Endothelial cell (in vitro differentiated cells): Measurements from ENCODE around the gene IL20RB. TPM values are rescaled to one million over a fixed set of nuclear protein-coding genes. Genes with fewer than 3 reads are reported as not detected.
A peak's percentile ranks its signal among the peaks of the same experiment; 100 is the strongest.

Experiments used
- DNase-seq: peaks from one replicate; pipeline ENCODE4 v3.0.0; 2021; ENCODE audit warnings: low spot score
- H3K27ac Mint-ChIP-seq: one replicate; pipeline ENCODE4 v1.8.0; 2021; ENCODE audit warnings: mixed read lengths, inconsistent platforms; ENCODE audit not compliant: unreplicated experiment
- H3K27me3 Mint-ChIP-seq: one replicate; pipeline ENCODE4 v1.8.0; 2021; ENCODE audit warnings: mild to moderate bottlenecking, moderate library complexity, mixed read lengths, inconsistent platforms; ENCODE audit not compliant: unreplicated experiment
- H3K36me3 Mint-ChIP-seq: one replicate; pipeline ENCODE4 v1.8.0; 2021; ENCODE audit warnings: mild to moderate bottlenecking, low read depth, mixed read lengths, inconsistent platforms; ENCODE audit not compliant: unreplicated experiment
- H3K4me1 Mint-ChIP-seq: one replicate; pipeline ENCODE4 v1.8.0; 2021; ENCODE audit warnings: mild to moderate bottlenecking, mixed read lengths, inconsistent platforms; ENCODE audit not compliant: unreplicated experiment
- H3K4me3 Mint-ChIP-seq: one replicate; pipeline ENCODE4 v1.8.0; 2021; ENCODE audit warnings: mild to moderate bottlenecking, mixed read lengths, inconsistent platforms; ENCODE audit not compliant: unreplicated experiment
- H3K9me3 Mint-ChIP-seq: one replicate; pipeline ENCODE4 v1.8.0; 2021; ENCODE audit warnings: mixed read lengths, inconsistent platforms; ENCODE audit not compliant: unreplicated experiment
- CTCF ChIP-seq: fragments of 200-600 bp; sonication (generic); IDR thresholded peaks from one replicate; pipeline ENCODE4 v1.5.0; 2021; ENCODE audit warnings: antibody characterized with exemption; ENCODE audit not compliant: unreplicated experiment
- long read RNA-seq: library from polyadenylated mRNA; unstranded; transcript quantifications from one replicate; pipeline ENCODE4 v2.0.0, GENCODE V29; 2020; ENCODE audit not compliant: unreplicated experiment
- total RNA-seq: library from RNA; stranded (reverse); fragmentation: NEBNext Ultra II Directional; extraction: Animal tissue kit (Norgen Biotek cat#: 25700); gene quantifications from one replicate; pipeline ENCODE4 v1.2.1, GENCODE V29; 2021; ENCODE audit not compliant: unreplicated experiment

IL20RB gene
- 2.9 TPM for total RNA-seq
- long read RNA-seq, partial matches to known transcripts = 0 of 2 reads
- long read RNA-seq, other reads (novel, unspliced or antisense) = 2 of 2 reads

GRCh38 chr3:136957751-136958288 is at the start of gene IL20RB:
TSS of gene IL20RB (plus strand) at chr3:136957983. CDS start at chr3:136958114, 131 bp downstream.
- no peak within 1 kb of the TSS for H3K4me3 Mint-ChIP-seq
- no peak for DNase-seq
- no peak within 1 kb of the TSS for H3K27ac Mint-ChIP-seq
- peaks cover 8% of the 10 kb centered on the region for H3K36me3 Mint-ChIP-seq
- H3K27me3 Mint-ChIP-seq = no peaks in the 10 kb centered on the region
- no peak for TF ChIP-seq CTCF
- no peaks in the 10 kb centered on the region for H3K9me3 Mint-ChIP-seq
- H3K4me1 Mint-ChIP-seq = peaks cover 14% of the 10 kb centered on the region

GRCh38 chr3:136908297-136908696 is 49.5 kb upstream of the IL20RB start:
- TF ChIP-seq CTCF = no peak
- Mint-ChIP-seq H3K27ac (no peak overlapping the region), H3K4me3 (no peak overlapping the region), H3K4me1 (peaks cover 36% of the 10 kb centered on the region), H3K9me3 (no peaks in the 10 kb centered on the region), H3K27me3 (peaks cover 7% of the 10 kb centered on the region), H3K36me3 (peaks cover 4% of the 10 kb centered on the region)
- DNase-seq = no peak

DNA sequence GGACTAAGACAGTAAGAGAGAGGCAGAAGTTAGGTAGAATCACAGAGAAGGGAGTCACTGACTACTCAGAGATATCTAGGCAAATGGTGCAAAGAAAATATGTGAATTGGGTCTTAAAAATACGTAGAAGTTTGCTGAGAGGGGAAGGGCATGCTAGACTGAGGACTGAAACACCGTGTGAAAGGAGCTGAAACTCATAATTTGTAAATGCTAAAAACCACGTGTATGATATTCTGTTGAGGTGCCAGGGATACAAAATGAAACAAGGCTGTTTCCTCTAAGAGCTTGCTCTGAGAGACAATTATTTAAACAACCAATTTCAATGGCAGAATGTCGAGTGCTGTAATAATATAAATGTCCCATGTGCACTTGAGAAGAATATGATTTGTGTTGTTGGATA is 48.6 kb upstream of the IL20RB start:
- Mint-ChIP-seq H3K4me1 (peaks cover 41% of the 10 kb centered on the region), H3K4me3 (no peak overlapping the region), H3K27ac (peak overlapping the region; percentile 38), H3K36me3 (peaks cover 4% of the 10 kb centered on the region), H3K27me3 (peaks cover 7% of the 10 kb centered on the region), H3K9me3 (no peaks in the 10 kb centered on the region)
- TF ChIP-seq CTCF = no peak
- no peak for DNase-seq

DNA sequence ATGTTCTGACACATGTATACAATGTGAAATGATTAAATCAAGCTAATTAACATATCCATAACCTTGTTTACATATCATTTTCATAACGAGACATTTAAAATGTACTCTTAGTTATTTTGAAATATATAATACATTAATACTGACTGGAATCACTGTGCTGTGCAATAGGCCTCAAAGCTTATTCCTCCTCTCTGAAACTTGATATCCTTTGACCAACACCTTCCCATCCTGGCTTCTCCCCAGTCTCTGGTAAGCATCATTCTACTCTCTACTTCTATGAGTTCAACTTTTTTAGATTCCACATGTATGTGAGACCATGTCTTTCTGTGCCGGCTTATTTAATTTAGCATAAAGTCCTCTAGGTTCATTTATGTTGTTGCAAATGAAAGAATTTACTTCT is 47.1 kb upstream of the IL20RB start:
- H3K4me1 Mint-ChIP-seq = peaks cover 55% of the 10 kb centered on the region
- H3K9me3 Mint-ChIP-seq = no peaks in the 10 kb centered on the region
- peaks cover 4% of the 10 kb centered on the region for H3K36me3 Mint-ChIP-seq
- H3K27me3 Mint-ChIP-seq = peaks cover 7% of the 10 kb centered on the region
- TF ChIP-seq CTCF = no peak
- no peak overlapping the region for H3K27ac Mint-ChIP-seq
- no peak overlapping the region for H3K4me3 Mint-ChIP-seq
- DNase-seq = no peak

GRCh38 chr3:136913168-136913567 is 44.6 kb upstream of the IL20RB start:
- H3K36me3 Mint-ChIP-seq = no peaks in the 10 kb centered on the region
- DNase-seq = no peak
- H3K9me3 Mint-ChIP-seq = no peaks in the 10 kb centered on the region
- peaks cover 62% of the 10 kb centered on the region for H3K4me1 Mint-ChIP-seq
- no peaks in the 10 kb centered on the region for H3K27me3 Mint-ChIP-seq
- no peak for TF ChIP-seq CTCF
- H3K27ac Mint-ChIP-seq = peak overlapping the region; percentile 58
- H3K4me3 Mint-ChIP-seq = no peak overlapping the region
